ENCODE data around the gene SPON1. TPM values are rescaled to one million over a fixed set of nuclear protein-coding genes. Genes with fewer than 3 reads are reported as not detected.

Gene SPON1
- total RNA-seq, 2 donors from 2014 or later = 9.3 to 26.7 TPM

GRCh38 chr11:14259878-14260277 is 297.4 kb downstream of the SPON1 start:
- Histone ChIP-seq H3K4me1 (no peaks in the 10 kb centered on the region), H3K27ac (no peak overlapping the region), H3K4me3 (no peak overlapping the region), H3K27me3 (no peaks in the 10 kb centered on the region), H3K36me3 (replicated peaks in 1 of 2; ENCODE audit: insufficient read depth in 1 of 2, low read depth in 2 of 2) (no peaks in the 10 kb centered on the region), H3K9me3 (no peaks in the 10 kb centered on the region)
- no peak for TF ChIP-seq CTCF (IDR thresholded peaks at IDR 0.05)
- TF ChIP-seq POLR2A (IDR thresholded peaks at IDR 0.05) = no peak
- DNase-seq (no peak), ATAC-seq (no peak)
- 93% methylated on average over 1 of the region's 1 CpG; no CpG with 5 or more reads in 1 of the 2 donors for WGBS, 2 donors
- intact Hi-C loops (cut with DNase I) = no loop called here

GRCh38 chr11:14261066-14261465 is 298.5 kb downstream of the SPON1 start:
- TF ChIP-seq POLR2A (IDR thresholded peaks at IDR 0.05) = no peak
- no peak for TF ChIP-seq CTCF (IDR thresholded peaks at IDR 0.05)
- DNase-seq = no peak
- H3K4me3 ChIP-seq = no peak overlapping the region
- ATAC-seq = no peak
- H3K36me3 ChIP-seq (replicated peaks in 1 of 2; ENCODE audit: insufficient read depth in 1 of 2, low read depth in 2 of 2) = no peaks in the 10 kb centered on the region
- H3K27ac ChIP-seq = no peak overlapping the region
- no peaks in the 10 kb centered on the region for H3K4me1 ChIP-seq
- intact Hi-C loops (cut with DNase I) = no loop called here
- WGBS, 2 donors = 72 to 79% methylated on average over 4 of the region's 4 CpGs
- H3K27me3 ChIP-seq = no peaks in the 10 kb centered on the region
- no peaks in the 10 kb centered on the region for H3K9me3 ChIP-seq

- TF ChIP-seq CTCF (IDR thresholded peaks at IDR 0.05) (no peak), POLR2A (IDR thresholded peaks at IDR 0.05) (no peak)
- intact Hi-C loops (cut with DNase I) = no loop called here
- 82 to 85% methylated on average over 8 of the region's 8 CpGs for WGBS, 2 donors
- Histone ChIP-seq H3K27ac (no peak overlapping the region), H3K36me3 (replicated peaks in 1 of 2; ENCODE audit: insufficient read depth in 1 of 2, low read depth in 2 of 2) (no peaks in the 10 kb centered on the region), H3K4me3 (no peak overlapping the region), H3K9me3 (no peaks in the 10 kb centered on the region), H3K27me3 (no peaks in the 10 kb centered on the region), H3K4me1 (no peaks in the 10 kb centered on the region)
- ATAC-seq (no peak), DNase-seq (no peak)
Observed at GRCh38 chr11:14262271-14262846, 299.8 kb downstream of the SPON1 start.

- intact Hi-C loops (cut with DNase I) = no loop called here
- Histone ChIP-seq H3K27ac (no peak overlapping the region), H3K4me3 (no peak overlapping the region), H3K9me3 (no peaks in the 10 kb centered on the region), H3K27me3 (no peaks in the 10 kb centered on the region), H3K4me1 (no peaks in the 10 kb centered on the region), H3K36me3 (replicated peaks in 1 of 2; ENCODE audit: insufficient read depth in 1 of 2, low read depth in 2 of 2) (no peaks in the 10 kb centered on the region)
- 94 to 97% methylated on average over 2 of the region's 2 CpGs for WGBS, 2 donors
- DNase-seq (no peak), ATAC-seq (no peak)
- TF ChIP-seq CTCF (IDR thresholded peaks at IDR 0.05) (no peak), POLR2A (IDR thresholded peaks at IDR 0.05) (no peak)
Observed at GRCh38 chr11:14264966-14265365, 302.4 kb downstream of the SPON1 start.

- TF ChIP-seq CTCF (IDR thresholded peaks at IDR 0.05) (no peak), POLR2A (IDR thresholded peaks at IDR 0.05) (no peak)
- H3K4me1 ChIP-seq = no peaks in the 10 kb centered on the region
- no peak overlapping the region for H3K27ac ChIP-seq
- 95 to 100% methylated on average over 1 of the region's 1 CpG for WGBS, 2 donors
- no peaks in the 10 kb centered on the region for H3K27me3 ChIP-seq
- H3K4me3 ChIP-seq = no peak overlapping the region
- no peak for ATAC-seq
- no peaks in the 10 kb centered on the region for H3K36me3 ChIP-seq (replicated peaks in 1 of 2; ENCODE audit: insufficient read depth in 1 of 2, low read depth in 2 of 2)
- H3K9me3 ChIP-seq = no peaks in the 10 kb centered on the region
- no peak for DNase-seq
- intact Hi-C loops (cut with DNase I) = no loop called here
Observed at GRCh38 chr11:14266622-14267021, 304.1 kb downstream of the SPON1 start.
